Activated T-cell treated with anti-CD3 and anti-CD28 coated beads for 4 hours (primary cell): ENCODE data around the gene PRKCG.
"Not testable (repeated sequence)": the region's sequence is repeated elsewhere in the genome, so short reads cannot be mapped to it uniquely, and the experiment has no call there.

Experiments
- DNase-seq: peaks from one replicate; pipeline ENCODE4 v3.0.0-alpha.2; 2020

The PRKCG gene

DNA sequence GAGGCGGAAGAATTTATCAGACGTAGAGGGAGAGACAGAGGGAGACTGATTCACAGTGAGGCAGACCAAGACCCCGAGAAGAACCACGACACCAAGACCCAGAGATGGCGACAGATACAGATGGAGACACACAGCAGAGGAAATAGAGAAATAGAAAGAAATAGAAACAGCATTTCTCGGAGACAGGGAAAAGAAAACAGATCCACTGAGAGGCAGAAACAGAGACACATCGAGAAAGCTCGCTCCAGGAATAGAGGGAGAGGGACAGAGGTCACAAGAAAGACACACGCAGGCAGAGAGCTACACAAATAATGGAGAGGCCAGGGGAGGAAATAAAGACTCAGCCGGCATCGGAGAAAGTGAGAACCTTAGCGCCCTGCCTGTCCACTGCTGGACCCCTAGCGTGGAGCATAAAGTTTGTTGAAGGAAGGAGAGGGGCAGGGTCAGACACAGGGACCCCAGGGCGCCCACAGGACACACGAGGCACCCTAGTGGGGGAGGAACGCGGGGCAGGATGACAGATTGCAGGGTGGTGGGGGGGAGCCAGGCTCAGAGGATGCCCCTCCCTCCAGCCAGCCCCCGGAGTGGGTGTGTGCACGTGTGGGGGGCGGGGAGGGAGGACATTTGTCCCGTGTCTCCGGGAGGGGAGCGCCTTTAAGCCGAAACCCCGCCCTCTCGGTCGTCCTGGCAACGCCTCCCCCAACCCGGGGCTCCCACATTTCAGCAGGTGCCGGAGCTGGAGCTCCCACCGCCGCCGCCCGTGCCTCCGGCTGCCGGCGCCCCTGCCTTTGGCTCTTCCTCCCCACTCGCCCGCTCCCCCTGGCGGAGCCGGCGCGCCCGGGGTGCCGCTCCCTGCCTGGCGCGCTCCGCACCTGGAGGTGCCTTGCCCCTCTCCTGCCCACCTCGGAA lies at the start of gene PRKCG:
TSS of gene PRKCG (plus strand) at position 716 of the 909 bp plus-strand sequence. CDS start 298 bp downstream, outside the sequence.
- DNase-seq = peak; percentile 41

DNA sequence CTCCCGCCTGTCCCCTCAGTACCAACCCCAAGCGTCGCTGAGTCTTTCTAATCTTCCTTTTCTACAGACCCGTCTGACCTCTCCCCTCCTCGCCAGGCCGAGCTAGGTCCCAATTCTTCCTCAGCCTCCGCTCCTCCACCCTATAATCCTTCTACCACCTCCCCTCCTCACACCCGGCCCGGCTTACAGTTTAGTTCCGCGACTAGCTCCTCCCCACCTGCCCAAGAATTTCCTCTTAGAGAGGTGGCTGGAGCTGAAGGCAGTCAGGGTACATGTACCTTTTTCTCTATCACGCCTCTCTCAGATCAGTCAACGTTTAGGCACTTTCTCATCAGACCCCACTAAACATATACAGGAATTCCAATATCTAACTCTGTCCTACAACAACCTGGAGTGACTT lies 49.1 kb upstream of the PRKCG start:
- DNase-seq = not testable (repeated sequence)

DNA sequence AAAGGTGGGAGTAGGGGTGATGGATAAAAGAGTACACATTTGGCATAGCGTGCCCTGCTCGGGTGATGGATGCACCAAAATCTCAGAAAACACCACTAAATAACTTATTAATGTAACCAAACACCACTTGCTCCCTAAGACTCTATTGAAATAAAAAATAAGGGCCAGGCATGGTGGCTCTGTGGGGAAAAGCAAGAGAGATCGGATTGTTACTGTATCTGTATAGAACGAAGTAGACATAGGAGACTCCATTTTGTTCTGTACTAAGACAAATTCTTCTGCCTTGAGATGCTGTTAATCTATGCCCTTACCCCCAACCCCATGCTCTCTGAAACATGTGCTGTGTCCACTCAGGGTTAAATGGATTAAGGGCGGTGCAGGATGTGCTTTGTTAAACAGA lies 43.6 kb upstream of the PRKCG start:
- DNase-seq = not testable (repeated sequence)

DNA sequence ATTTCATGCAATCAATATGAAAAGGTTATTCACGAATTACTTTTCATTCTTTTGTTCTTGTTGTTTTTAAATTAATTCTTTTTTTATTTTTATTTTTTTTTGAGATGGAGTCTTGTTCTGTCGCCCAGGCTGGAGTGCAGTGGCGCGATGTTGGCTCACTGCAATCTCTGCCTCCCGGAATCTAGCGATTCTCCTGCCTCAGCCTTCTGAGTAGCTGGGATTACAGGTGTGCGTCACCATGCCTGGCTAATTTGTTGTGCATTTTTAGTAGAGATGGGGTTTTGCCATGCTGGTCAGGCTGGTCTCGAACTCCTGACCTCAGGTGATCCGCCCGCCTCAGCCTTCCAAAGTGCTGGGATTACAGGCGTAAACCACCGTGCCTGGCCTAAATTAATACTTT lies 41.8 kb upstream of the PRKCG start:
- DNase-seq = not testable (repeated sequence)

DNA sequence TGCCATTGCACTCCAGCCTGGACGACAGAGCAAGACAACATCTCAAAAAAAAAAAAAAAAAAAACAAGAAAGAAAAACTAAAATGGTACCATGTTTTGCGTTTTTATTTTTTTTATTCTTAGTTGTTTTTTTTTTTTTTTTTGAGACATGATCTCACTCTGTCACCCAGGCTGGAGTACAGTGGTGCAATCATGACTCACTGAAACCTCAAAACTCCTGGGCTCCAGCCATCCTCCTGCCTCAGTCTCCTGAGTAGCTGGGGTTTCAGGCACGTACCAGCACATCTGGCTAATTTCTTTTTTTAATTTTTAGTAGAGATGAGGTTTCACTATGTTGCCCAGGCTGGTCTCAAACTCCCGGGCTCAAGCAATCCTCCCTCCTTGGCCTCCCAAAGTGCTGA lies 41.1 kb upstream of the PRKCG start:
- not testable (repeated sequence) for DNase-seq

DNA sequence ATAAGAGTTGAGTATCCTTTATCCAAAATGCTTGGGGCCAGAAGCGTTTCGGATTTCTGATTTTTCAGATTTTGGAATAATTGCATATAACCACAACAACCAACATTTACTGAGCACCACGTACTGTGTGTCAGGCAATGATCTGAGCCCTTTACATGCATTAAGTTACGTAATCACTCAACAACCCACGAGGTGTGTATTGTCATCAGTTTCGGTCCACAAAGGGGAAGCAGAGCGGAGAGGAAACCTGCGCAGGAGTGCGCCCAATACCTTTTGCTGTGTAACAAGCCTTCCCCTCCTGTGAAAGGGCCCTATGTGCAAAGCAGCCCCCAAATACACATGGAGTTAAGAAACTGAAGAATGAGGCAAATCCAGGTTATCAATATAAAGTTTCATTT lies 37.1 kb upstream of the PRKCG start:
- no peak for DNase-seq

DNA sequence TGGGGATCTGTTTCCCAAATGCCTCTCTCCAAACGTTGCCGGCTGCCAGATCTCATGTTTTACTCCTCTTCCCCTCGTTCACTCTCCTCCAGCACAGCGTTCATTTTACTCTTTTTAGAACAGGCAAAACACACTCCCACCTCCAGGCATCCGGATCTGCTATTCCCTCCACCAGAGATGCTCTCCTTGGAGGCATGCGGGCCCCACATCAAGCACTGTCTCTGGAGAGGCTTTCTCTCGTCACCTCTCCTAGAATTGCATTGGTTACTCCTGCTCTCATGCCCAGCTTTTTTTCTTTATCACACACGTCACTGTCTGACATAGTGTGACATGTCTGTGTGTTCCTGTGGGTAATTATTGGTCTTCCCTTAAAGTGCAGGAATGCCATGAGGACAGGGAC lies 34.4 kb upstream of the PRKCG start:
- no peak for DNase-seq

DNA sequence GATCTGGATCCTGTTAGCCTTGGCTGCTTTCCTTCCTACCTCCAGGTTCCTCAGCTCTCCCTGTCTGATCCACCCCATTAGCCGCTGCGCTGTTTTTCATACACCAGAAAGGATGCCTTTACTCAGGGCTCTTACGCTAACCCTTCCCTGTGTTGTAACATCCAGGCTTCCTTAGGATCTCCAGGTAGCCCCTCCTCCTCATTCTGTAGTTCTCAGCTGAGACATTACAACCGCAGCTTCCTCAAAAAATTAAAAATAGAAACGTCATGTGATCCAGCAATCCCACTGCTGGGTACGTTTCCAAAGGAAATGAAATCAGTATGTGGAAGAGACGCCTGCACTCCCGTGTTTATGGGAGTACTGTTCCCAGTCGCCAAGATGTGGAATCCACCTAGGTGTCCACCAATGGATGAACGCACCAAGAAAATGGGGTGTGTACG lies 32.7 kb upstream of the PRKCG start:
- no peak for DNase-seq

DNA sequence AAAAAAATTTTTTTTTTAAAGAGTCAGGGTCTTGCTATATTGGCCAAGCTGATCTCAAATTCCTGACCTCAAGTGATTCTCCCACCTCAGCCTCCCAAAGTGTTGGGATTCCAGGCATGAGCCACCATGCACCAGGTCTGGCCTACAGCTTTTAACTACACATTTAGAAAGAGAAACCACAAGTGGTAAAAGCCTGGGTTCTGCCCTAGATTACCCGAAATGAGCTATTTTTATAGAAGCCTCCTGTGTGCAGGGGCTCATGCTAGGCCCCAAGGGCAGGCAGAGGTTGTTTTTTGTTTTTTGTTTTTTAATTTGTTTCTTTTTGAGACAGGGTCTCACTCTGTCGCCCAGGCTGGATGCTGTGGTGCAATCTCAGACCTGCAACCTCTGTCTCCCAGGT lies 28.3 kb upstream of the PRKCG start:
- no peak for DNase-seq

DNA sequence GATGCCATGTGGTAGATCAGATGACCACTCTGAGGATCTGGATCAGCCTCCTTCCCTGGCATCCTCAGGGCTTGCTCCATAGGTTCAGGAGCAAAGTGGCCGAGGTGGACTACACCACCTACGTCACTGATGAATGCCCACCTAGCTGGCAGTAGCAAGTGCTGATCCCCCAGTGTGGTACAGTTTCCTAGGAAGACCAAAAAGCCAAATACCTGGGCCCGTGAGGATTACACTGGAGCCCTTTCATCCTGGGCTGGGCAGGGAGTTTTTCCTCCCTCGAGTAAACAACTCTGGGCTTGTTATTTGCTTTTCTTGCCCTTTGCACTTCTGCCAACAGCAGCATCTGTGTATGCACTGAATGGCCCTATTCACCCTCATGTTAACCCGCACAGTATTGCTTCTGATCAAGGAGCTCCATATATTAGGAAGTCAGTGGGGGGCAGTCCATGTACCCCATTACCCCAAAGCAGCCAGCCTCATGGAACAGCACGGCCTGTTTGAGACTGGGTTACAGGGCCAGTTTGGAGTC lies 17.6 kb upstream of the PRKCG start:
- DNase-seq = no peak

DNA sequence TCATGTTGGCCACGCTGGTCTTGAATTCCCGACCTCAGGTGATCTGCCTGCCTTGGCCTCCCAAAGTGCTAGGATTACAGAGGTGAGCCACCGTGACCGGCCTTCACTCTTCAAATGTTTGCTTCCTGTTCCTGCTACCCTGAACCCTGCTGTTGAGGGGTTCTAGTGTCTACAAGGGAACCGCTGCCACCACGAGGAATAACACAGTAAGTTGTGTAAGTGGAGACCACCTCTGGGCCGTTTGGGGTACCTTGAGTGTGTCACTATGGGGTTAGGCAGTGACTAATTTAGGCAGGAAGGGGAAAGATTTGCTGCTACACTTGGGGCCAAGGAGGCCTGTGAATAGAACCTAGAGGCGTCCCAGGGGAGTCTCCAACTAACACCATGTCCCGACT lies 16.5 kb upstream of the PRKCG start:
- no peak for DNase-seq

DNA sequence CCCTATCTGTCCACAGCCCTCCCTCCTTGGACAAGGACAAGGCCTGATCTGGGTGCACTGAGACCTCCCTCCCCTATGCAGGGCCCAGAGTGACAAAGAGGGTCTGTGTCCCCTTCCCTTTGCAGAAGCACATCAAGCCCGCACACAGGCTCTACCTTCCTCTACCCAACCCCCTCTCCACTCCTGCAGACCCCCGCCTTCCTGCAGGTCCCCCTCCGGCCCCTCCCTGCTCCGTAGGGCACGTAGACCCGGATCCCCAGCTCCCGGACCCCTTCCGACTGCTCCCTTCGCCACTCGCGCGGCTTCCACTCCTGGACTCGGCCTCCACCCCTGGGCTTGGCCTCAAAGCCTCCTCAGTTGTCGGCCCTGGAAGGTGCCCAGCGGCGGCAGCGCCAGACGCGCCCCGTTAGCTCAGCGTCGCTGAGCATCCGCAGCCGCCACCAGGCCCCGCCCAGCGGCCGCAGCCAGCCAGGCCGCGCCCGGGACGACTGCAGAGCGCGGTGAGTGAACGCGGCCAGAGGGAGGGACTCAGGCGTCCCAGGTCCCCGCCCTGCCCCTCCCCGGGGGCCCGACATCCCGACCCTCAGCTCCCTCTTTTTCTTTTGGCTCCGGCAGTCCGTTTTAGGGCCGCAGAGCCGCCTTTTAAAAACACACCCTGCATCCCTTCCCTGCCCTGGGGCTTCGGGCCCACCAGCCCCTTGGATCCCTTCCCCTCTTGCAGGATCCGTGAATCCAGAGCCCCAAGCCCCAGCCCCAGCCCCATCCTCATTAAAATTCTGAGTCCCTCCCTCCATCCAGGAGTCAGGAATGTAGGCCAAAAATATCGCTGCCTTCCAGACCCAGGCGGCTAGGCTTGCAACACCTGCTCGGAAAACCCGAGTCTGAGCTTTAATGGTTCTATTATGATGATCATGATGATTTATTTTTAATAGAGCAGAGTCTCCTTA lies 15.8 kb upstream of the PRKCG start:
- no peak for DNase-seq

DNA sequence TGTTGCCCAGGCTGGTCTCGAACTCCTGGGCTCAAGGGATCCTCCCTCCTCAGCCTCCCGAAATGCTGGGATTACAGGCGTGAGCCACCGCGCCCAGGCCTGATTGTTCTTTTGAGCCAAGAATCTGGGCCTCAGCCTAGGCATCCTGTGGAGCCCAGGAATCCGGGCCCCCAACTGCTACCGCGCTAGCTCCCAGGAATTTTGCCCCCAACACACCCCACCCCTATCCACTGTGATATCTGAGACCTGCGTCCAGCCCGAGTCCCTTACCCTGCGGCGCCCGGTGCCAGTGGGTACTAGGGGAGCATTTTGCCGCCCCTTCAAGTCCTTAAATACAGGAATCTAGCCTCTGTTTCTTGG lies 15.2 kb upstream of the PRKCG start:
- DNase-seq = no peak

DNA sequence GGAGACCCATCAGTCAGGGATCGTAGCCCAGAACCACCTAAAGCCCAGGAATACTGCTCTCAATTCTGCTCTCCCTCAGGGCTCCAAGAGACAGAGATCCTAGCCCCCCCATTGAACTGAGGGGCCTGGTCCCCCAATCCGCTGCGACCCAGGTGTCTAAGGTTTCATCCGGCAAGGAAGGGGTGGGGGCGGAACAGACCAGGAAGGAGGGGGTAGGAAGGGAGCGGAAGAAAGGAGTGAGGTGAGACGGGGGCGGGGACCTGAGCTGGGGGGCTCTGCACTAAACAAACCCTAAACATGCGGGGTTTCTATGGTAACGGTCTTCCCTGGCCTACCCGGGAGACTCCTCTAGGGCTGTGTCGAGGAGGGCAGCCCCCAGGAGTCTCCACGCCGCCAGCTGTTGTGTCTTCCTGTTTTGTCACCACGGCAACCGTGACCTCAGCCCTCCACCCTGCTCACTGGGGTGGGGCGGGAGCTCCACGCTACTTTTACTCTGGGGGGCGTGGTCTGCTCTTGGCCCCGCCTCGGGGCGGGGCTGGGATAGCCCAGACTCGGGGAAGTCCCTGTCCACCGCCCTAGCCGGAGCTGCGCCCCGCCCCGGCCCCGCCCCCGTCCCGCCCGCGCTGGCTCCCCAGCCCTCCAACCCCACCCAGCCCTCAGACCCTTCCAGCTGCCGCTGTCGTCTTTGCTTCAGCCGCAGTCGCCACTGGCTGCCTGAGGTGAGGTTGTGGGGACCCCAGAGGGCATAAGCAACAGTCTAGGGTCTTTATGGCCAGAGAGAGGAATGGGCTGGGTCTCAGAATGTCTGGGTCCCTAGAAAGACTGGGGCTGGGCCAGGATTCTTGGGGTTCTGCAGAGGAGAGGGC lies 14.5 kb upstream of the PRKCG start, which contains the start of gene MYADM:
TSS of gene MYADM (plus strand) at position 659 of the 866 bp plus-strand sequence. CDS start 5,647 bp downstream, outside the sequence.
- peak; percentile 99 for DNase-seq

DNA sequence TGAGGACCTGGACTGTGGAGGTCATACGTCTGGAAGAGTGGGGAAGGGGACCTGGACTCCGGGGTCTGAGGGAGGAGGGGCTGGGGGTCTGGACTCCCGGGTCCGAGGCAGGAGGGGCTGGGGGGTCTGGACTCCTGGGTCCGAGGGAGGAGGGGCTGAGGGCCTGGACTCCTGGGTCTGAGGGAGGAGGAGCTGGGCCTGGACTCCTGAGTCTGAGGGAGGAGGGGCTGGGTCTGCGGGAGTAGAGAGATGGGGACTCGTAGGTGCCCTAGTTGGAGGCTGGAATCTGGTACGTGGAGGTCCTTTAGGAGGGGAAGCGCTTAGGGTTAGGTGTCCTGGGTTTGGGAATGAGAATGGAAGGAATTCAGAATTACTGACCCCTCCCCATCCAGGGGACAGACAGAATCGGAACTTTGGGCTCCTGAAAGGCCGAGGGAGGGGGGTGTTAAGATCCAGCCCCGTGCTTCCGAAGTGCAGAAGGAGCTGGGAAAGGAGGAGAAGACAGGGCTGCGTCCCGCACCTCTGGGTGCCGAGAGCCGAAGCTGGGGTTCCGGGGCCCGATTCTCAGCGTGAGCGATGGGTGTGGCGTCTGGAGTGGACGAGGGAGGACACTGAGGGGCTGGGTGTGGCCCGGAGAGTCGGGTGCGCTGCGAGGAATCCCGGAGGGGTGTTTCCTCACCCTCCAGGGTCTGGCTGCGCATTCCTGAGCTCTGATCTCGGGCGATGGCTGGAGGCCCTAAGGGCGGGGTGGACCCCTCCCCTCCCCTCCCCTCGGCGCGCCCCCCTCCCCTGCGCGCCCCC lies 13.7 kb upstream of the PRKCG start:
- DNase-seq = no peak

DNA sequence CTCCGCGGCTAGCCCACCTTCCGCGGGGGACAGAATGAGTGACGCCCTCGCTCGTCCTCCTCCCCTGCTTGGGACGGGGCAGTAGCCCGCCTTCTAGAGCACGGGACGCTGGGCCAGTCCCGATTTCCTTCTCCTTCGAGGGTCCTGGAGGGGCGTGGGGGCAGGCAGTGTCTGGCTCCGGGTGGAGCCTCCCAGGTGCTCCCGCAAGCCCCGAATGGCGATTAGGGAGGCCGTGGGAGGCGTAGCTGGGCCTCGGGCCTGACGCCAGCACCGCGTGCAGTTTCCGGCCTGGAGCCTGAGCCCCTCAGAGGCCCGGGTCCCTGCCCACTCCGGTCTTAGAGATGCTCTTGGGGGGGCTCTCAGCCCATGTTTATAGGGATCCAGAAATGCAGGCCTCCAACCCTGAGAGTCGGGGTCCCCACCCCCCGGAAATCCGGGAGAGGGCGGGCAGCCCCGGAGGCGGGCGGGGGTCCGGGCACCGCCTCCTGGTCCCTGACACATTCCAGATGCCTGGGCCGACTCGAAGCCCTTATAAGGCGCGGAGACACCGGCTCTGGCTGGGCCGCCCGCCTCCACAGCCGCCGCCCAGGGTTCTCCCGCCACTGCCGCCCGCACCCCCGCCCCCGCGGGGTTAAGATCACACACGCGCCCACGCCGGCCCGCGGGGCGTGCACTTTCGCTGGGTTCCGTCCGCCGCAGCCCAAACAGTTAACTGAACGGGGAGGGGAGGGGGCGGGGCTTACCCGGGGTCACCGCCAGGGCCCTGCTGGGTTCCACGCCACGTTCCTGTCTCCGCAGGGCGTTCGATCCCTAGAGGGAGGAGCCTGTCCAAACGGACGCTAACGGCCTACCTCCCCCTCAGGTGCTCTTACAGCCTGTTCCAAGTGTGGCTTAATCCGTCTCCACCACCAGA lies 12.8 kb upstream of the PRKCG start:
- DNase-seq = peak; percentile 77

DNA sequence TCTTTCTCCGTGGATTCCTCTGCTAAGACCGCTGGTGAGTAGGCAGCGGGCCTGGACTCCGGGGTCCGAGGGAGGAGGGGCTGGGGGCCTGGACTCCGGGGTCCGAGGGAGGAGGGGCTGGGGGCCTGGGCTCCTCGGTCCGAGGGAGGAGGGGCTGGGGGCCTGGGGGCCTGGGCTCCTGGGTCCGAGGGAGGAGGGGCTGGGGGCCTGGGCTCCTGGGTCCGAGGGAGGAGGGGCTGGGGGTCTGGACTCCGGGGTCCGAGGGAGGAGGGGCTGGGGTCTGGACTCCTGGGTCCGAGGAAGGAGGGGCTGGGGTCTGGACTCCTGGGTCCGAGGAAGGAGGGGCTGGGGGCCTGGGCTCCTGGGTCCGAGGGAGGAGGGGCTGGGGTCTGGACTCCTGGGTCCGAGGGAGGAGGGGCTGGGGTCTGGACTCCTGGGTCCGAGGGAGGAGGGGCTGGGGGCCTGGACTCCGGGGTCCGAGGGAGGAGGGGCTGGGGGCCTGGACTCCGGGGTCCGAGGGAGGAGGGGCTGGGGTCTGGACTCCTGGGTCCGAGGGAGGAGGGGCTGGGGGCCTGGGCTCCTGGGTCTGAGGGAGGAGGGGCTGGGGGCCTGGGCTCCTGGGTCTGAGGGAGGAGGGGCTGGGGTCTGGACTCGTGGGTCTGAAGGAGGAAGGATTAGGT lies 12.1 kb upstream of the PRKCG start:
- not testable (repeated sequence) for DNase-seq

DNA sequence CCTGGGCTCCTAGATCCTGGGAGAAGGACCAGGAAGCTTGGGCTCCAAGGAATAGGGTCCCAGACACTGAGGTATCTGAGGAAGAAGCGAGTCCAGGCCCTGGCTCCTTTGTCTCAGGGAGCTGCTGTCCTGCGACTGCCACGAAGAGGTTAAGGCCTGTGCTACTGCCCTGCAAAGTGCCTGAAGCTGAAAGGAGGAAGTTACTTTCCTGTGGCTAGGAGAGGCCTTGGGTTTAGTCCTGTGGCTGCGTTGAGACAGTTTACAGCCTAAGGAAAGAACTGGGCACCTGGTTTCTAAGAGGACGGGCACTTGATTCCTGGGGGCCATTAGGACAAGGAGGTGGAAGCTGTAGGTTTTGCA lies 11.5 kb upstream of the PRKCG start:
- no peak for DNase-seq

DNA sequence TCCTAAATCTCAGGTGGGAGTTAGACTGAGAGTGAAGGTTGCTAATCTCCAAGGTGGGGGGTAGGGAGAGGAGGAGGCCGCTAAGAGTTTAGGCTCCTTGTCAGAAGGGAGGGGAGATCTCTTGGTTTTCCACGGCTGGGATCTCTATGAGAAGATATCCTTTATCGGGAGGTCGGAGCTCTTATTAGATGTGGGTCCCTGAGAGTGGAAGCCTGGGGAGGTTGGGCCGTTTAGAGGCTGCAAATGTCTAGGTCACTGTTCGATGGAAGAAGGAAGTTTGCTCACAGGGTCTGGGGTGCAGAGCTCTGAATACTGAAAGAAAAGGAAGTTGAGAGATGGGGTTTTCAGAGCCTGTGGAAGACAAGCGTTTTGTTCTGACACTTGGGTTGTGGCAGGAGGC lies 10.5 kb upstream of the PRKCG start:
- no peak for DNase-seq

DNA sequence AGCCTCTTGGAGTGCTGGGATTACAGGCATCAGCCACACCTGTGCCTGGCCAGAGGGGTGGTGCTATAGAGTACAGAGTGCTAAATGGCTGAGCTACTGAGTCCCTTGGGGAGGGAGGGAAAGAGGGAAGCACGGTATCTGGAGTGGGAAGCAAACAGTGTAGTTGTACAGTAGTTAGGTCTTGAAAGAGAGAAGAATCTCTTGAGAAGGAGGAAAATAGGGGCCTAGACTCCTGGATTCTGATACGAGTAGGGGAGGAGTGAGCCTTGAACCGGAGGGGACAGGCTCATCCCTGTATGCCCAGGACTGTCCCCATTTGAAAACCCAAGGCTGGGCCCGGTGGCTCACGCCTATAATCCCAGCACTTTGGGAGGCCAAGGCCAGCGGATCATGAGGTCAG lies 9.2 kb upstream of the PRKCG start:
- no peak for DNase-seq
